Stimulated activated CD8-positive, alpha-beta memory T cell treated with anti-CD3 and anti-CD28 coated beads, Interleukin-2, amount 100 ng/mL, for 1 hour (primary cell): ENCODE measurements around the gene SCFD1.
"Not testable (repeated sequence)": the region's sequence is repeated elsewhere in the genome, so short reads cannot be mapped to it uniquely, and the experiment has no call there.

Source experiments
- DNase-seq, 2 donors: peaks; one replicate each; pipeline ENCODE4 v3.0.0-alpha.2; 2020; ENCODE audit warnings: low read depth in 2 of 2

Gene SCFD1

GRCh38 chr14:30673071-30673470 is 51.0 kb downstream of the SCFD1 start:
- no peak for DNase-seq

GRCh38 chr14:30678926-30679431 is 56.9 kb downstream of the SCFD1 start:
- no peak for DNase-seq

- DNase-seq, result no peak
Observed at GRCh38 chr14:30680036-30680435, 57.9 kb downstream of the SCFD1 start.

- DNase-seq, result not testable (repeated sequence)
Observed at GRCh38 chr14:30680776-30681175, 58.7 kb downstream of the SCFD1 start.

GRCh38 chr14:30681752-30682355 is 59.7 kb downstream of the SCFD1 start:
- no peak for DNase-seq

- not testable (repeated sequence) for DNase-seq
Observed at GRCh38 chr14:30690487-30691355, 68.6 kb downstream of the SCFD1 start.

GRCh38 chr14:30691751-30692398 is 69.8 kb downstream of the SCFD1 start:
- no peak for DNase-seq

- DNase-seq, result no peak
Observed at GRCh38 chr14:30692669-30693068, 70.5 kb downstream of the SCFD1 start.

- no peak for DNase-seq
Observed at GRCh38 chr14:30698463-30698862, 76.3 kb downstream of the SCFD1 start.

GRCh38 chr14:30706704-30707103 is 84.6 kb downstream of the SCFD1 start:
- no peak for DNase-seq

GRCh38 chr14:30708157-30708556 is 86.0 kb downstream of the SCFD1 start:
- no peak for DNase-seq

GRCh38 chr14:30709201-30709600 is 87.1 kb downstream of the SCFD1 start:
- no peak for DNase-seq

- no peak for DNase-seq
Observed at GRCh38 chr14:30710876-30711275, 88.8 kb downstream of the SCFD1 start.

- DNase-seq, result no peak
Observed at GRCh38 chr14:30719137-30719536, 97.0 kb downstream of the SCFD1 start.

- DNase-seq, result no peak
Observed at GRCh38 chr14:30725763-30726162, 103.6 kb downstream of the SCFD1 start.

- no peak for DNase-seq
Observed at GRCh38 chr14:30728471-30728870, 106.4 kb downstream of the SCFD1 start.

GRCh38 chr14:30737916-30738315 is 115.8 kb downstream of the SCFD1 start:
- no peak for DNase-seq

GRCh38 chr14:30738978-30739377 is 116.9 kb downstream of the SCFD1 start:
- no peak for DNase-seq

GRCh38 chr14:30748343-30748742 is 126.2 kb downstream of the SCFD1 start:
- DNase-seq, result no peak

- no peak for DNase-seq
Observed at GRCh38 chr14:30751646-30752416, 129.7 kb downstream of the SCFD1 start.

- no peak for DNase-seq
Observed at GRCh38 chr14:30753452-30753851, 131.3 kb downstream of the SCFD1 start.

GRCh38 chr14:30754778-30755177 is 132.7 kb downstream of the SCFD1 start:
- no peak for DNase-seq
